IMR-90 (cell line): ENCODE measurements around the gene MYPN. TPM values are rescaled to one million over a fixed set of nuclear protein-coding genes. Genes with fewer than 3 reads are reported as not detected.

Source experiments
- ATAC-seq: fragments of 200-7000 bp; cut with Tn5 transposase; 2 replicates; pipeline ENCODE4 v1.9.1; 2020; ENCODE audit warnings: low read depth, mild to moderate bottlenecking, moderate library complexity
- BruUV-seq: library from RNA; stranded (reverse); fragments of 400-500 nt; replicated peaks from 2 replicates; lab custom pipeline; 2021; lab: Mats Ljungman, UMichigan
- CTCF ChIA-PET: fragments of 300-600 bp; formaldehyde crosslinking; extraction: SDS; loops from one replicate; lab custom pipeline; 2021; ENCODE audit warnings: antibody characterized with exemption; lab: Yijun Ruan, JAX
- POLR2A ChIA-PET: fragments of 300-600 bp; sonication (Branson Sonifier 250); formaldehyde crosslinking; loops from one replicate; lab custom pipeline; 2022; ENCODE audit warnings: antibody characterized with exemption; ENCODE audit not compliant: unreplicated experiment; lab: Charles Lee
- DNase-seq: peaks from one replicate; pipeline ENCODE4 v3.0.0; 2013
- H2AFZ ChIP-seq: replicated peaks from 2 replicates; pipeline ENCODE3; 2013; ENCODE audit warnings: low read length, mild to moderate bottlenecking; ENCODE audit not compliant: poor library complexity
- H2AK5ac ChIP-seq: 2 replicates; pipeline ENCODE4 v1.6.1; 2013; ENCODE audit warnings: low read depth, low read length, inconsistent platforms
- H2AK9ac ChIP-seq: replicated peaks from 2 replicates; pipeline ENCODE3; 2013; ENCODE audit warnings: mild to moderate bottlenecking, low read depth, low read length, moderate library complexity; ENCODE audit not compliant: poor library complexity
- H2BK120ac ChIP-seq: 2 replicates; pipeline ENCODE4 v1.6.1; 2013; ENCODE audit warnings: low read depth, low read length, inconsistent platforms
- H2BK15ac ChIP-seq: 3 replicates; pipeline ENCODE4 v1.6.1; 2013; ENCODE audit warnings: low read depth, low read length, inconsistent platforms
- H2BK20ac ChIP-seq: 2 replicates; pipeline ENCODE4 v1.6.1; 2013; ENCODE audit warnings: low read depth, mild to moderate bottlenecking, inconsistent platforms, low read length, moderate library complexity
- H2BK5ac ChIP-seq: 2 replicates; pipeline ENCODE4 v1.6.1; 2013; ENCODE audit warnings: mild to moderate bottlenecking, low read depth, low read length, inconsistent platforms; ENCODE audit not compliant: poor library complexity, severe bottlenecking
- H3K14ac ChIP-seq: replicated peaks from 2 replicates; pipeline ENCODE4 v1.6.1; 2013; ENCODE audit warnings: low read depth, low read length, inconsistent platforms
- H3K18ac ChIP-seq: 2 replicates; pipeline ENCODE4 v1.6.1; 2013; ENCODE audit warnings: low read depth, low read length, control low read depth
- H3K23ac ChIP-seq: 2 replicates; pipeline ENCODE4 v1.6.1; 2013; ENCODE audit warnings: low read depth, low read length, inconsistent platforms
- H3K27ac ChIP-seq: 2 replicates; pipeline ENCODE4 v1.5.1; 2013; ENCODE audit warnings: mild to moderate bottlenecking, control low read depth, low read length; ENCODE audit not compliant: insufficient read depth
- H3K27me3 ChIP-seq: 2 replicates; pipeline ENCODE4 v1.6.1; 2013; ENCODE audit warnings: low read length; ENCODE audit not compliant: control insufficient read depth, insufficient read depth
- H3K36me3 ChIP-seq: 2 replicates; pipeline ENCODE4 v1.6.1; 2013; ENCODE audit warnings: low read length, mixed read lengths; ENCODE audit not compliant: control insufficient read depth, insufficient read depth
- H3K4ac ChIP-seq: 2 replicates; pipeline ENCODE4 v1.6.1; 2013; ENCODE audit warnings: low read depth, low read length, inconsistent platforms
- H3K4me1 ChIP-seq: 2 replicates; pipeline ENCODE4 v1.6.1; 2013; ENCODE audit warnings: low read length, mixed read lengths; ENCODE audit not compliant: control insufficient read depth, insufficient read depth
- H3K4me2 ChIP-seq: 2 replicates; pipeline ENCODE4 v1.6.1; 2013; ENCODE audit warnings: low read depth, mild to moderate bottlenecking, control low read depth, low read length, moderate library complexity
- H3K4me3 ChIP-seq: 2 replicates; pipeline ENCODE4 v1.5.1; 2013; ENCODE audit warnings: low read depth, mild to moderate bottlenecking, control low read depth, low read length, moderate library complexity; ENCODE audit not compliant: insufficient read depth
- H3K56ac ChIP-seq: 2 replicates; pipeline ENCODE4 v1.6.1; 2013; ENCODE audit warnings: low read length, inconsistent platforms; ENCODE audit not compliant: insufficient read depth; ENCODE audit errors: extremely low read depth
- H3K79me1 ChIP-seq, 2 experiments: 2 replicates each; pipeline ENCODE4 v1.6.1; 2013; ENCODE audit warnings: low read length in 2 of 2, inconsistent platforms in 1 of 2, low read depth in 1 of 2
- H3K9ac ChIP-seq: 2 replicates; pipeline ENCODE4 v1.6.1; 2013; ENCODE audit warnings: low read depth, low read length, control low read depth
- H3K9me1 ChIP-seq: 2 replicates; pipeline ENCODE4 v1.6.1; 2013; ENCODE audit warnings: low read length, inconsistent platforms; ENCODE audit not compliant: insufficient read depth
- H3K9me3 ChIP-seq: 2 replicates; pipeline ENCODE4 v1.6.1; 2013; ENCODE audit warnings: low read length; ENCODE audit not compliant: control insufficient read depth, insufficient read depth
- H4K20me1 ChIP-seq: 2 replicates; pipeline ENCODE4 v1.6.1; 2013; ENCODE audit warnings: low read length, inconsistent platforms; ENCODE audit not compliant: insufficient read depth
- H4K5ac ChIP-seq: 2 replicates; pipeline ENCODE4 v1.6.1; 2013; ENCODE audit warnings: mild to moderate bottlenecking, low read depth, low read length, control low read depth
- H4K8ac ChIP-seq, 2 experiments: 2 replicates each; pipeline ENCODE4 v1.6.1; 2013; ENCODE audit warnings: low read depth in 2 of 2, low read length in 2 of 2, control low read depth in 1 of 2, inconsistent platforms in 1 of 2
- H4K91ac ChIP-seq: 2 replicates; pipeline ENCODE4 v1.6.1; 2013; ENCODE audit warnings: low read depth, low read length, inconsistent platforms; ENCODE audit not compliant: insufficient read depth
- BHLHE40 ChIP-seq: fragments of 150-350 bp; IDR thresholded peaks from 2 replicates; pipeline ENCODE4 v1.6.1; 2016; ENCODE audit warnings: mild to moderate bottlenecking, low read depth, low read length
- CEBPB ChIP-seq: IDR thresholded peaks from 2 replicates; pipeline ENCODE4 v1.6.1; 2012; ENCODE audit warnings: low read depth, low read length, improper control_type of control experiment
- CHD1 ChIP-seq: IDR thresholded peaks from 2 replicates; pipeline ENCODE4 v1.6.1; 2012; ENCODE audit warnings: low read depth, low read length, improper control_type of control experiment
- CTCF ChIP-seq: conservative IDR thresholded peaks from 2 replicates; pipeline ENCODE4 v1.5.1; 2012; ENCODE audit warnings: mild to moderate bottlenecking, low read depth, low read length, improper control_type of control experiment
- ELK1 ChIP-seq: fragments of 150-350 bp; IDR thresholded peaks from 2 replicates; pipeline ENCODE4 v1.6.1; 2016; ENCODE audit warnings: low read depth, mild to moderate bottlenecking, low read length, moderate library complexity, borderline replicate concordance
- FOS ChIP-seq: fragments of 150-350 bp; IDR thresholded peaks from 2 replicates; pipeline ENCODE4 v1.6.1; 2016; ENCODE audit warnings: low read depth, low read length
- MAFK ChIP-seq: IDR thresholded peaks from 2 replicates; pipeline ENCODE4 v1.6.1; 2012; ENCODE audit warnings: low read depth, low read length, improper control_type of control experiment
- MAZ ChIP-seq: IDR thresholded peaks from 2 replicates; pipeline ENCODE4 v1.6.1; 2012; ENCODE audit warnings: low read depth, mild to moderate bottlenecking, low read length, improper control_type of control experiment, moderate library complexity, borderline replicate concordance
- MXI1 ChIP-seq: IDR thresholded peaks from 2 replicates; pipeline ENCODE4 v1.6.1; 2012; ENCODE audit warnings: low read depth, mild to moderate bottlenecking, low read length, moderate library complexity, borderline replicate concordance
- POLR2A ChIP-seq: IDR thresholded peaks from 2 replicates; pipeline ENCODE4 v1.6.1; 2012; ENCODE audit warnings: mild to moderate bottlenecking, low read depth, low read length
- RCOR1 ChIP-seq: IDR thresholded peaks from 2 replicates; pipeline ENCODE4 v1.6.1; 2012; ENCODE audit warnings: mild to moderate bottlenecking, low read length, improper control_type of control experiment; ENCODE audit not compliant: insufficient replicate concordance
- RFX5 ChIP-seq: IDR thresholded peaks from 2 replicates; pipeline ENCODE4 v1.8.0; 2012; ENCODE audit warnings: low read depth, mild to moderate bottlenecking, low read length, moderate library complexity
- WGBS, 2 experiments: methylation state at CpG; one replicate each; pipeline versions ENCODE4 v1.1.5 to v1.1.7; 2013; ENCODE audit warnings: missing lambda C conversion rate in 2 of 2; ENCODE audit not compliant: insufficient read length in 1 of 2; ENCODE audit errors: extremely low coverage in 2 of 2; 5-methylcytosine and 5-hydroxymethylcytosine counted together
- dilution Hi-C: fragments of 300-500 bp; cut with HindIII; formaldehyde crosslinking; loops from one replicate; pipeline ENCODE4 v1.14.3; 2018; ENCODE audit warnings: low sequenced_read_pairs; ENCODE audit not compliant: unreplicated experiment
- in situ Hi-C: fragments of 300-500 bp; cut with MboI; formaldehyde crosslinking; loops from 3 replicates; pipeline ENCODE4 v1.14.3; 2019; ENCODE audit warnings: low sequenced_read_pairs, inconsistent platforms, mixed read lengths
- intact Hi-C: fragments of 100-400 bp; cut with micrococcal nuclease; formaldehyde crosslinking; loops from 2 replicates; pipeline ENCODE4 v1.10.0; 2022
- polyA plus RNA-seq, 3 experiments: library from polyadenylated mRNA; depleted of rRNA; stranded (reverse); fragments of >200 nt; gene quantifications; 2 replicates each; pipeline ENCODE4 v1.2.3, GENCODE V29; 2012; ENCODE audit warnings: low replicate concordance in 1 of 3
- total RNA-seq: library from RNA; depleted of rRNA; stranded (reverse); fragments of >200 nt; gene quantifications from 2 replicates; pipeline ENCODE4 v1.2.3, GENCODE V29; 2012
- TF ChIP-seq, protein P1 (sequence below): fragments of 150-350 bp; IDR thresholded peaks from 2 replicates; pipeline ENCODE4 v1.6.1; 2017; ENCODE audit warnings: mild to moderate bottlenecking, antibody characterized with exemption, low read length, low read depth

MYPN gene
- total and polyA plus RNA-seq, 2 of the 4 experiments (the other 2 are of a cell fraction), result 7.8 to 13.1 TPM

GRCh38 chr10:68163735-68164134, 54.4 kb downstream of the MYPN start:
- Histone ChIP-seq H3K4me2 (no peak overlapping the region), H4K91ac (no peak overlapping the region), H3K18ac (no peak overlapping the region), H3K9ac (no peak overlapping the region), H3K9me3 (no peaks in the 10 kb centered on the region), H3K4me3 (no peak overlapping the region), H4K8ac (no peak overlapping the region), H2BK20ac (no peak overlapping the region), H2AFZ (no peak overlapping the region), H3K4ac (no peak overlapping the region), H3K14ac (no peak overlapping the region), H4K5ac (no peak overlapping the region), H2BK120ac (no peak overlapping the region), H2AK9ac (no peak overlapping the region), H4K20me1 (no peaks in the 10 kb centered on the region), H3K79me1 (no peaks in the 10 kb centered on the region), H3K56ac (no peak overlapping the region), H3K27me3 (no peaks in the 10 kb centered on the region), H3K36me3 (no peaks in the 10 kb centered on the region), H3K23ac (no peak overlapping the region), H2AK5ac (no peak overlapping the region), H3K27ac (no peak overlapping the region), H2BK15ac (no peak overlapping the region), H3K9me1 (0 out of 2 replicates have a peak, but pooled peaks cover 4% of the 10 kb centered on the region), H3K4me1 (peaks cover 2% of the 10 kb centered on the region; the same call in 1 of the 2 replicates), H2BK5ac (no peak overlapping the region)
- dilution Hi-C loops (no loop called here), in situ Hi-C loops (no loop called here), intact Hi-C loops (no loop called here)
- TF ChIP-seq, protein P1, sequence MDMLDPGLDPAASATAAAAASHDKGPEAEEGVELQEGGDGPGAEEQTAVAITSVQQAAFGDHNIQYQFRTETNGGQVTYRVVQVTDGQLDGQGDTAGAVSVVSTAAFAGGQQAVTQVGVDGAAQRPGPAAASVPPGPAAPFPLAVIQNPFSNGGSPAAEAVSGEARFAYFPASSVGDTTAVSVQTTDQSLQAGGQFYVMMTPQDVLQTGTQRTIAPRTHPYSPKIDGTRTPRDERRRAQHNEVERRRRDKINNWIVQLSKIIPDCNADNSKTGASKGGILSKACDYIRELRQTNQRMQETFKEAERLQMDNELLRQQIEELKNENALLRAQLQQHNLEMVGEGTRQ, result no peak
- TF ChIP-seq RCOR1 (no peak), RFX5 (no peak), CTCF (no peak), MAFK (no peak), ELK1 (no peak), POLR2A (no peak), BHLHE40 (no peak), CHD1 (no peak), MXI1 (no peak), CEBPB (no peak), FOS (no peak), MAZ (no peak)
- no TSS peak for BruUV-seq
- no peak for DNase-seq
- ChIA-PET POLR2A (no interaction called here), CTCF (no interaction called here)
- no peak for ATAC-seq
- WGBS, 2 experiments, result 83% methylated on average over 1 of the region's 2 CpGs; no CpG with 5 or more reads in 1 of the 2 experiments
